Trophoblast cell (in vitro differentiated cells and primary cell): Measurements from ENCODE around the gene SPA17.
A peak's percentile ranks its signal among the peaks of the same experiment; 100 is the strongest.

Source experiments
- DNase-seq, 2 donors: peaks; one replicate each; pipeline ENCODE4 v3.0.0-alpha.2; 2016
- H2AFZ ChIP-seq: 2 replicates; pipeline ENCODE4 v1.6.1; 2013; ENCODE audit warnings: low read length, moderate library complexity, mild to moderate bottlenecking; ENCODE audit not compliant: insufficient read depth, poor library complexity
- H2AK5ac ChIP-seq: 2 replicates; pipeline ENCODE4 v1.6.1; 2013; ENCODE audit warnings: mild to moderate bottlenecking, low read length
- H2BK120ac ChIP-seq: 2 replicates; pipeline ENCODE4 v1.6.1; 2013; ENCODE audit warnings: low read length, mild to moderate bottlenecking, moderate library complexity; ENCODE audit not compliant: insufficient read depth, poor library complexity
- H2BK12ac ChIP-seq: 2 replicates; pipeline ENCODE4 v1.6.1; 2013; ENCODE audit warnings: mild to moderate bottlenecking, low read length, moderate library complexity
- H2BK5ac ChIP-seq: 2 replicates; pipeline ENCODE4 v1.6.1; 2013; ENCODE audit warnings: low read length, low read depth, moderate library complexity, mild to moderate bottlenecking; ENCODE audit not compliant: poor library complexity
- H3K14ac ChIP-seq: 2 replicates; pipeline ENCODE4 v1.6.1; 2013; ENCODE audit warnings: mild to moderate bottlenecking, low read length
- H3K18ac ChIP-seq: 2 replicates; pipeline ENCODE4 v1.6.1; 2013; ENCODE audit warnings: mild to moderate bottlenecking, low read length
- H3K23ac ChIP-seq: 2 replicates; pipeline ENCODE4 v1.6.1; 2013; ENCODE audit warnings: low read length
- H3K27ac ChIP-seq: 2 replicates; pipeline ENCODE4 v1.5.1; 2013; ENCODE audit warnings: low read depth, mild to moderate bottlenecking, inconsistent platforms, low read length, moderate library complexity
- H3K27me3 ChIP-seq: 2 replicates; pipeline ENCODE4 v1.6.1; 2013; ENCODE audit warnings: inconsistent platforms, mild to moderate bottlenecking, low read length, moderate library complexity; ENCODE audit not compliant: insufficient read depth
- H3K36me3 ChIP-seq, 2 experiments: 1 replicate in 1 of 2; 2 replicates in 1 of 2; pipeline ENCODE4 v1.6.1; 2013; ENCODE audit warnings: low read length in 2 of 2, mild to moderate bottlenecking in 2 of 2, moderate library complexity in 1 of 2; ENCODE audit not compliant: insufficient read depth in 2 of 2, control insufficient read depth in 1 of 2
- H3K4ac ChIP-seq: 2 replicates; pipeline ENCODE4 v1.6.1; 2013; ENCODE audit warnings: low read depth, mild to moderate bottlenecking, low read length, moderate library complexity
- H3K4me1 ChIP-seq, 2 experiments: 1 replicate in 1 of 2; 2 replicates in 1 of 2; pipeline ENCODE4 v1.6.1; 2013; ENCODE audit warnings: low read length in 2 of 2, mild to moderate bottlenecking in 2 of 2, moderate library complexity in 1 of 2; ENCODE audit not compliant: insufficient read depth in 2 of 2, control insufficient read depth in 1 of 2
- H3K4me2 ChIP-seq: 2 replicates; pipeline ENCODE4 v1.6.1; 2013; ENCODE audit warnings: inconsistent platforms, mild to moderate bottlenecking, low read length, moderate library complexity
- H3K4me3 ChIP-seq: 2 replicates; pipeline ENCODE4 v1.5.1; 2013; ENCODE audit warnings: mild to moderate bottlenecking, low read depth, low read length, inconsistent platforms
- H3K79me1 ChIP-seq: one replicate; pipeline ENCODE4 v1.6.1; 2013; ENCODE audit warnings: low read length
- H3K79me2 ChIP-seq: 2 replicates; pipeline ENCODE4 v1.6.1; 2013; ENCODE audit warnings: low read length, mild to moderate bottlenecking; ENCODE audit not compliant: control insufficient read depth, insufficient read depth, poor library complexity
- H3K9ac ChIP-seq: 2 replicates; pipeline ENCODE4 v1.6.1; 2013; ENCODE audit warnings: mild to moderate bottlenecking, low read length
- H3K9me3 ChIP-seq: 2 replicates; pipeline ENCODE4 v1.6.1; 2013; ENCODE audit warnings: low read depth, mild to moderate bottlenecking, control low read depth, inconsistent platforms, low read length; ENCODE audit not compliant: insufficient read depth
- H4K12ac ChIP-seq: 2 replicates; pipeline ENCODE4 v1.6.1; 2013; ENCODE audit warnings: low read depth, mild to moderate bottlenecking, low read length, moderate library complexity
- H4K8ac ChIP-seq: 2 replicates; pipeline ENCODE4 v1.6.1; 2013; ENCODE audit warnings: low read depth, mild to moderate bottlenecking, low read length, moderate library complexity
- H4K91ac ChIP-seq: one replicate; pipeline ENCODE4 v1.6.1; 2013; ENCODE audit warnings: low read depth, mild to moderate bottlenecking, low read length, moderate library complexity
- WGBS: extraction: QIAGEN DNeasy Blood & Tissue Kit; methylation state at CpG from one replicate; pipeline ENCODE4 v1.1.7; 2013; ENCODE audit warnings: missing lambda C conversion rate; ENCODE audit not compliant: insufficient read length, insufficient coverage; ENCODE audit errors: extremely low coverage; 5-methylcytosine and 5-hydroxymethylcytosine counted together

SPA17 gene

DNA sequence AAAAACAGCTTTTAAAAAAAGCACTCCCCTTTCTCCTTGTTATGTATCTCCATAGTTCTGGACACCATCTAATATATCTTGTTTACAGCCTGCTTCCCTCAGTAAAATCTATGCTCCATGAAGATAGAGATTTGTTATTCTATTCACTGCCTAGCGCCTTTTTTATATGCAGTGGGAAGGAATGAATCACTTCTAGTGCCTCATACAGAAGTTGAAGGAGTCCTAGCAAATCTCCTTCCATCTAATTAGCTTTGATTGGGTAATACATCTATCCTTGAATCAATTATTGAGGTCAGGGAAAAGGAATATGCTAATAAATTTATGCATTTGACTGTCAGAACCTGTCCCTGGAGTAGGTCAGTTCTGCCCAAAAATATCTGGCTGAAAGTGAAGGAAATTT lies 25.8 kb downstream of the SPA17 start:
- Histone ChIP-seq H2BK5ac (no peak overlapping the region), H4K12ac (no peak overlapping the region), H3K36me3 (no peaks in the 10 kb centered on the region), H3K9me3 (peaks cover 2% of the 10 kb centered on the region), H3K23ac (no peak overlapping the region), H3K18ac (no peak overlapping the region), H3K4me1 (no peaks in the 10 kb centered on the region), H3K4me2 (no peak overlapping the region), H3K14ac (no peak overlapping the region), H3K4me3 (no peak overlapping the region), H2BK120ac (no peak overlapping the region), H3K27me3 (no peaks in the 10 kb centered on the region), H3K79me2 (no peaks in the 10 kb centered on the region), H3K79me1 (no peaks in the 10 kb centered on the region), H3K9ac (no peak overlapping the region), H4K8ac (no peak overlapping the region), H4K91ac (no peak overlapping the region), H2AK5ac (no peak overlapping the region), H3K4ac (no peak overlapping the region), H3K27ac (no peak overlapping the region), H2BK12ac (no peak overlapping the region), H2AFZ (no peak overlapping the region)
- no peak for DNase-seq
- WGBS: no CpG with 5 or more reads among the region's 1 CpG

DNA sequence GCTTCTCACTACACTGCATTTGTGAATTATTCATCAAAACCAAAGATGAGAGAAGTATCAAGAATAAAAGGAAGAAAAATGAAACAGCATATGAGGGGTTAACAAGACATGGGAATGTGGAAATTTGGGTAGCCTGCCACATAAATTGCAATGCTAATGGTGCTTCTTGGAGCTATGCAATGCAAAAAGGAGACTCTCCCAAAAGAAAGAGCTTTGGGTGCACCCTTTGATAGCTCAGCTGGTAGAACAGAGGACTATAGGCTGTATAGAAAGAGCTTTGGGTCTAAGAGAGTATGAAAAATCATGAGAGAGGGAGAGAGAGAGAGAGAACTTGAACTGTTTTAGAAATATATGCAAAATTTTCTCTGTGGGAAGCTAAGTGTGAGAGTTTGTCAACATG lies 26.3 kb downstream of the SPA17 start:
- Histone ChIP-seq H3K9me3 (peaks cover 2% of the 10 kb centered on the region), H3K27ac (no peak overlapping the region), H4K8ac (no peak overlapping the region), H2BK120ac (no peak overlapping the region), H4K12ac (no peak overlapping the region), H3K36me3 (no peaks in the 10 kb centered on the region), H3K4me3 (no peak overlapping the region), H3K79me1 (no peaks in the 10 kb centered on the region), H2BK5ac (no peak overlapping the region), H3K9ac (no peak overlapping the region), H3K14ac (no peak overlapping the region), H3K23ac (no peak overlapping the region), H3K27me3 (no peaks in the 10 kb centered on the region), H3K4me1 (no peaks in the 10 kb centered on the region), H4K91ac (no peak overlapping the region), H2BK12ac (no peak overlapping the region), H2AFZ (no peak overlapping the region), H2AK5ac (no peak overlapping the region), H3K18ac (no peak overlapping the region), H3K4me2 (no peak overlapping the region), H3K4ac (no peak overlapping the region), H3K79me2 (no peaks in the 10 kb centered on the region)
- DNase-seq: no peak

DNA sequence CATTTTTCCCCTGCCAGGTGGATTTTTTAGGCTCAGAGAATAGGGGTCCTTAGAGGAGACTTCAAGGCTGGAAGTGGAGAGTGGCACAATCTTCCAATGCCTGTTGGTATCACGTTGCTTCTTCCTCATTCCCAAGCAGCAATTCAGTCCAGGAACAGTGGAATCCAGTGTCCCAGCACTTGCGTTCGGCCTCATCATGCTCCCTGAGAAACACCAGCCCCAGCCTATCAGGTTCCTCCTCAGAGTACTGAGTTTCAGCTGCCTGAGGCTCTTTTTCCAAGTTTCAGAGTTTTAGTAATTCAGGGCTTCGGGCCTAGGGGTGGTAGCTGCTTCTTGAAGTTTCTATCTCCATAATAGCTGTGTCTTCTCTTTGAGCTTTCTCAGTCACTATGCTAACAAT lies 34.1 kb downstream of the SPA17 start:
- Histone ChIP-seq H3K36me3 (no peaks in the 10 kb centered on the region), H2AK5ac (no peak overlapping the region), H3K4ac (no peak overlapping the region), H2AFZ (no peak overlapping the region), H3K9ac (no peak overlapping the region), H3K4me1 (no peaks in the 10 kb centered on the region), H3K23ac (no peak overlapping the region), H2BK12ac (no peak overlapping the region), H4K12ac (no peak overlapping the region), H3K18ac (no peak overlapping the region), H2BK120ac (no peak overlapping the region), H3K9me3 (no peaks in the 10 kb centered on the region), H2BK5ac (no peak overlapping the region), H3K27ac (no peak overlapping the region), H3K4me2 (no peak overlapping the region), H3K4me3 (no peak overlapping the region), H4K8ac (no peak overlapping the region), H3K14ac (no peak overlapping the region), H3K79me2 (no peaks in the 10 kb centered on the region), H3K27me3 (no peaks in the 10 kb centered on the region), H3K79me1 (no peaks in the 10 kb centered on the region), H4K91ac (no peak overlapping the region)
- DNase-seq: no peak
- no CpG with 5 or more reads among the region's 4 CpGs for WGBS

DNA sequence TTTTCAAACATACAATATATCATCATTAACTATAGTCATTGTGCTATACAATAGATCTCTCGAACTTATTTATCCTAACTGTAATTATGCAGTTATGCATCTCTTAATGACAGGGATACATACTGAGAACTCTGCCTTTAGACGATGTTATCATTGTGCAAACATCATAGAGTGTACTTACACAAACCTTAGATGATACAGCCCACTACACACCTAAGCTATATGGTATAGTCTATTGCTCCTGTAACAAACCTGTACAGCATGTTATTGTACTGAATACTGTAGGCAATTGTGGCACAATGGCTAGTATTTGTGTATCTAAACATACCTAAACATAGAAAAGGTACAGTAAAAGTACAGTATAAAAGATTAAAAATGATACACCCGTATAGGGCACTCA lies 38.7 kb downstream of the SPA17 start:
- H3K14ac ChIP-seq: no peak overlapping the region
- no CpG with 5 or more reads among the region's 3 CpGs for WGBS
- H3K18ac ChIP-seq: no peak overlapping the region
- no peak overlapping the region for H2BK120ac ChIP-seq
- H2AFZ ChIP-seq: no peak overlapping the region
- no peaks in the 10 kb centered on the region for H3K4me1 ChIP-seq
- H2BK5ac ChIP-seq: no peak overlapping the region
- H4K8ac ChIP-seq: no peak overlapping the region
- no peak overlapping the region for H4K12ac ChIP-seq
- no peak overlapping the region for H2BK12ac ChIP-seq
- H3K4me3 ChIP-seq: no peak overlapping the region
- no peak overlapping the region for H3K4ac ChIP-seq
- H3K9ac ChIP-seq: no peak overlapping the region
- no peak overlapping the region for H3K23ac ChIP-seq
- H2AK5ac ChIP-seq: no peak overlapping the region
- no peaks in the 10 kb centered on the region for H3K9me3 ChIP-seq
- no peaks in the 10 kb centered on the region for H3K36me3 ChIP-seq
- DNase-seq: no peak
- H3K4me2 ChIP-seq: no peak overlapping the region
- H3K79me2 ChIP-seq: no peaks in the 10 kb centered on the region
- H3K27me3 ChIP-seq: peaks cover under 1% of the 10 kb centered on the region
- H4K91ac ChIP-seq: no peak overlapping the region
- no peak overlapping the region for H3K27ac ChIP-seq
- no peaks in the 10 kb centered on the region for H3K79me1 ChIP-seq

DNA sequence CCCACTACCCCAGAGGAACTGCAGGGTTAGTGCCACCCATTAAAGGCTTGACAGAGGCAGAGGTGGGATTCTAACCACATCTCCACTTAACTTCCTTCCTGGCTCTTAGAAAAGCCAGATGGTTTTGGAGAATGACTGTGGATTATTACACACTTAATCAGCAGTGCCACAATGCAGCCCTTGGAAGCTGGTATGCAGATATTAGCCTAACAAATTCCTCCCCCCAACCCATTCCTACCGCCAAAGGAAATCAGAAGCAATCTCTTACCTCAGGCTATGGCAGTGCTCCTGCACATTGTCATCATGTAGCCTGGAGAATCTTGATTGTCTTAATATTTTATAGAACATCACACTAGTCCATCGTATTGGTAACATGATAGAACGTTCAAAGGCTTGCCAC lies 42.9 kb downstream of the SPA17 start:
- no peak overlapping the region for H4K91ac ChIP-seq
- no peak overlapping the region for H2BK120ac ChIP-seq

More for the DNA sequence above, 42.9 kb downstream of the SPA17 start:
- Histone ChIP-seq H3K79me1 (no peaks in the 10 kb centered on the region), H3K14ac (no peak overlapping the region), H3K4me2 (no peak overlapping the region), H3K36me3 (no peaks in the 10 kb centered on the region), H2AFZ (no peak overlapping the region), H3K4me1 (no peaks in the 10 kb centered on the region), H4K8ac (no peak overlapping the region), H2BK12ac (no peak overlapping the region), H3K23ac (no peak overlapping the region), H2AK5ac (no peak overlapping the region), H3K79me2 (no peaks in the 10 kb centered on the region), H2BK5ac (no peak overlapping the region), H3K18ac (no peak overlapping the region), H3K27ac (no peak overlapping the region), H3K4ac (no peak overlapping the region), H3K9ac (no peak overlapping the region), H4K12ac (no peak overlapping the region), H3K4me3 (no peak overlapping the region), H3K27me3 (peaks cover 32% of the 10 kb centered on the region), H3K9me3 (no peaks in the 10 kb centered on the region)
- WGBS: no CpG with 5 or more reads among the region's 3 CpGs
- peak; percentile 28 to 52 for DNase-seq
